ENCODE data around the gene TCERG1L. TPM values are rescaled to one million over a fixed set of nuclear protein-coding genes. Genes with fewer than 3 reads are reported as not detected.

The TCERG1L gene
- total RNA-seq, 4 donors from 2014 or later, result 0.41 TPM; not detected in 3

DNA sequence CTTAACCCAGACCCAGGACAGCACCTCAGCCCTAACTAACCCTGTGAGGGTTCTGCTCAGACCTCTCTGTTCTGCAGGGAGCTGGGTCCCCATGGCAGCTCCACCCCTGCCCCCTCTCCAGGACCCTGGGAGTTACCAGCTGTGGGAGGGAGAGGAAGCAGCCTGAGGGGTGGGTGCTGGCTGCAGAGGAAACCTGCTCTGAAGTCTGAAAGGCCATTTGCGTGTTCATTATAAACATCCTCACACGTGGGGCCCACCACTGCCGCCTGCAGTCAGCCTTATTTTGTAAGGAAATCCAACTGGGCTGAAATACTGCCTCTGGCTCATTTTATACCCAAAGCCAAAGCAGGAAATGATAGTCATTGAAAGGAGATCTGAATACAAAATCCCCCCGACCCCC, 195.7 kb downstream of the TCERG1L start:
- Histone ChIP-seq H3K4me1 (no peaks in the 10 kb centered on the region), H3K27me3 (no peaks in the 10 kb centered on the region), H3K4me3 (no peak overlapping the region), H3K36me3 (no peaks in the 10 kb centered on the region), H3K27ac (no peak overlapping the region), H3K9me3 (no peaks in the 10 kb centered on the region)
- TF ChIP-seq, protein P1, sequence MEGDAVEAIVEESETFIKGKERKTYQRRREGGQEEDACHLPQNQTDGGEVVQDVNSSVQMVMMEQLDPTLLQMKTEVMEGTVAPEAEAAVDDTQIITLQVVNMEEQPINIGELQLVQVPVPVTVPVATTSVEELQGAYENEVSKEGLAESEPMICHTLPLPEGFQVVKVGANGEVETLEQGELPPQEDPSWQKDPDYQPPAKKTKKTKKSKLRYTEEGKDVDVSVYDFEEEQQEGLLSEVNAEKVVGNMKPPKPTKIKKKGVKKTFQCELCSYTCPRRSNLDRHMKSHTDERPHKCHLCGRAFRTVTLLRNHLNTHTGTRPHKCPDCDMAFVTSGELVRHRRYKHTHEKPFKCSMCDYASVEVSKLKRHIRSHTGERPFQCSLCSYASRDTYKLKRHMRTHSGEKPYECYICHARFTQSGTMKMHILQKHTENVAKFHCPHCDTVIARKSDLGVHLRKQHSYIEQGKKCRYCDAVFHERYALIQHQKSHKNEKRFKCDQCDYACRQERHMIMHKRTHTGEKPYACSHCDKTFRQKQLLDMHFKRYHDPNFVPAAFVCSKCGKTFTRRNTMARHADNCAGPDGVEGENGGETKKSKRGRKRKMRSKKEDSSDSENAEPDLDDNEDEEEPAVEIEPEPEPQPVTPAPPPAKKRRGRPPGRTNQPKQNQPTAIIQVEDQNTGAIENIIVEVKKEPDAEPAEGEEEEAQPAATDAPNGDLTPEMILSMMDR (IDR thresholded peaks at IDR 0.05), result no peak
- TF ChIP-seq POLR2A (IDR thresholded peaks at IDR 0.05), result no peak
- no peak for DNase-seq
- intact Hi-C loops (cut with DNase I; ENCODE audit: low total_unique reads), result no loop called here

DNA sequence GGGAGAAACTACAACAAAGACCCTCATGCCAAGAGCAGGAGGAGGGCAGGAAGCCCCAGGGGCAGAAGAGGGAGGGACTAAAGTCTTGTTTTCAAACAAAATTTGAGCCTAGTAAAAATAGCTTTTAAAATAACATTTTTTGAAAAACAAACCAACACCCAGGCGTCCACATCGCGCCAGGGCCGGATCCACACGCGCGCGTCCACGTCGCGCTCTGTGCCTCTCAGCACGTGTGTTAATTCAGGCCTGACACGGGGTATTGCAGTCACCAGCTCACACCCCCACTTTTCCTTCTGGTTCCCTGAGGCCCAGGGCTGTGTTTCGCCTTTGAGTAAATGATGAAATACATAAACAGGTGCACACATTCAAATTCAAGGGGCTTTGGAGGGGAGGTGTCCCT, 196.2 kb downstream of the TCERG1L start:
- Histone ChIP-seq H3K27ac (no peak overlapping the region), H3K36me3 (no peaks in the 10 kb centered on the region), H3K4me1 (no peaks in the 10 kb centered on the region), H3K4me3 (no peak overlapping the region), H3K27me3 (no peaks in the 10 kb centered on the region), H3K9me3 (no peaks in the 10 kb centered on the region)
- intact Hi-C loops (cut with DNase I; ENCODE audit: low total_unique reads), result no loop called here
- DNase-seq, result no peak
- TF ChIP-seq, protein P1 (IDR thresholded peaks at IDR 0.05), result no peak
- no peak for TF ChIP-seq POLR2A (IDR thresholded peaks at IDR 0.05)

DNA sequence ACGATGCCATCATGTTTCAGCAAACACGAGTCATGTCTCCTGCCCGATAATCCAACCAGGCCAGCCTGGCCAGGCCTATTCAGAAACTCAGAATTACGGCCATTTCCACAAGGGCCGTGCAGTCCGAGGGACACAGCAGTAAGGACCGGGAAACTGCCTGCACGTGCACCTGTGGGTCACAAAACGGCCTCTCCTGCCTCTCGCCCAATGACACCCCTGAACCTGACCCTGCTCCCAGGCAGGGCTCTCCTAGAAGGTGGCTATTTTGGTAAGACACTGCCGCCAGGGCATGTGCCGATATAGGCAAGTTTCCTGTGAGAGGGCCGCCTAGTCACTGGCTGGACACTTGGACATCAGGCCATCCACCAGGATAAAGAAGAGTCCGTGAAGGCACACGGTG, 196.7 kb downstream of the TCERG1L start:
- H3K27me3 ChIP-seq, result no peaks in the 10 kb centered on the region
- intact Hi-C loops (cut with DNase I; ENCODE audit: low total_unique reads), result no loop called here
- TF ChIP-seq, protein P1 (IDR thresholded peaks at IDR 0.05), result no peak
- no peak for TF ChIP-seq POLR2A (IDR thresholded peaks at IDR 0.05)
- H3K9me3 ChIP-seq, result no peaks in the 10 kb centered on the region
- H3K4me1 ChIP-seq, result no peaks in the 10 kb centered on the region
- no peak overlapping the region for H3K4me3 ChIP-seq
- H3K27ac ChIP-seq, result no peak overlapping the region
- H3K36me3 ChIP-seq, result no peaks in the 10 kb centered on the region
- DNase-seq, result no peak

DNA sequence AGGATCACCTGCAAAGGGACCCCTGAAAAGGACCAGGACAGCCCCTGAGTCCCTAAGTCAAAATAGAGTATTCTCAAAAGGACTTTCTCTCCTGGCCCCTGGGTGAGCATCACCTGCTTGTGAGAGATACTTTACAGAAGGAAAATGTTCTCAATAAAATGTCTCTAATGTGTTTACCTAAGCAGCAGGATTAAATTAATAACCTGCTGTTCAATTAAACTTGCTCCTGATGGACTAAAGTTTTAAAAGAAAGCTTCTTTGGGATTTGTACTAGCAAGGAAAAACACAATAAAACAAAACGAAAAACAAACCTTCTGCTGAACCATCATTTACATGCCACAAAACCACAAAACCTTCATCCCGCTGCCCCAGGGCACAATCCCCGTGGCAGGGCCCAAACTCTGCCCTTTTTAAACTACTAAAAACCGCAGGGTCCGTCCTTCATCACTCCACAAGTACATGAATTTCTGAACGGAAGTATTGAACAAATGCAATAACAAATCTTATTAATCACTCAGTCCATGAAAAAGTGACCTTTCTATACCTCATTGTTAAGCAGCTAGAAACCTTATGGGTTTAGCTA, 197.7 kb downstream of the TCERG1L start:
- TF ChIP-seq, protein P1 (IDR thresholded peaks at IDR 0.05), result no peak
- no peak for TF ChIP-seq POLR2A (IDR thresholded peaks at IDR 0.05)
- Histone ChIP-seq H3K36me3 (no peaks in the 10 kb centered on the region), H3K4me1 (no peaks in the 10 kb centered on the region), H3K9me3 (no peaks in the 10 kb centered on the region), H3K4me3 (no peak overlapping the region), H3K27me3 (no peaks in the 10 kb centered on the region), H3K27ac (no peak overlapping the region)
- intact Hi-C loops (cut with DNase I; ENCODE audit: low total_unique reads), result no loop called here
- no peak for DNase-seq

DNA sequence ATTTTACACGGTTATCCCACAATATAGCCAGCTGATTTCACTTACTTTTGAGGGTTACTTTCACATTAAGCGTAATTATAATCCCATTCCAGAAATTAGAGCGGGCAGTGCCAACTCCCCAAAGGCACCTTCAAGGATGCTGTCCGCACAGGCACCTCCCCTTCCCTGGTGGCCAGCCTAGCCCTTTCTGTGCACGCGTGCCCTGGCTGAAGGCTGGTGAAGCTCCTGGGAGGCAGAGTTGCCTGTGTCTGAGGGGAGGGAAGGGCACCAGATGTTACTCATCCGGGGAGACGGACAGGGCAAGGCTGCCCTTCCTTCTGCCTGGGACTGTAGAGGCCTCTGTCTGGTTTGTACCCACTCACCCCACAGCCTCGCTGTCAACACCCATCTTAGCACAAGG, 198.4 kb downstream of the TCERG1L start:
- DNase-seq, result no peak
- intact Hi-C loops (cut with DNase I; ENCODE audit: low total_unique reads), result no loop called here
- TF ChIP-seq POLR2A (IDR thresholded peaks at IDR 0.05), result no peak
- TF ChIP-seq, protein P1 (IDR thresholded peaks at IDR 0.05), result no peak

More for the DNA sequence above, 198.4 kb downstream of the TCERG1L start:
- H3K36me3 ChIP-seq, result no peaks in the 10 kb centered on the region
- H3K27ac ChIP-seq, result no peak overlapping the region
- H3K4me3 ChIP-seq, result no peak overlapping the region
- H3K4me1 ChIP-seq, result no peaks in the 10 kb centered on the region
- H3K9me3 ChIP-seq, result no peaks in the 10 kb centered on the region
- H3K27me3 ChIP-seq, result no peaks in the 10 kb centered on the region
